ENCODE results near the gene GPR143.
"Not testable (repeated sequence)": the region's sequence is repeated elsewhere in the genome, so short reads cannot be mapped to it uniquely, and the experiment has no call there.

GPR143 gene

DNA sequence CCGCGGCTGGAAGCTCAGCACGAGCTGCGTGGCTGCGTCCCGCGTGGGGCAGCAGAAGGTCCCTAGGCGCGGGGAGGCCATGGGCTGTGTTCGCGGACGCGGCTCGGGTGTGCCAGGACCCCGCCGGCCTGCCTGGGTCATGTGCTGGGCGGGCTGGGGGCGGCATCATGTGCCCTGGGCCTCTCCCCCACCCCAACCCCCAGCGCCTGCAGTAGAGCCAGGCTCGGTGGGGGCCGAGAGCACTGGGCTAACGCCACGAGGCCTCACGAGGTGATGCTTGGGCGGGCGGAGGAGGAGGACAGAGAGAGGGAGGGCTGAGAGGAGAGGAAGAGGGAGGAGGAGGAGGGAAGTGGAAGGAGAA is at the start of gene GPR143:
Gene GPR143 (minus strand): TSS at position 111 of the 361 bp plus-strand sequence. CDS start 30 bp downstream, at position 81.
- no peak for DNase-seq (ENCODE audit: low read depth in 2 of 2)

DNA sequence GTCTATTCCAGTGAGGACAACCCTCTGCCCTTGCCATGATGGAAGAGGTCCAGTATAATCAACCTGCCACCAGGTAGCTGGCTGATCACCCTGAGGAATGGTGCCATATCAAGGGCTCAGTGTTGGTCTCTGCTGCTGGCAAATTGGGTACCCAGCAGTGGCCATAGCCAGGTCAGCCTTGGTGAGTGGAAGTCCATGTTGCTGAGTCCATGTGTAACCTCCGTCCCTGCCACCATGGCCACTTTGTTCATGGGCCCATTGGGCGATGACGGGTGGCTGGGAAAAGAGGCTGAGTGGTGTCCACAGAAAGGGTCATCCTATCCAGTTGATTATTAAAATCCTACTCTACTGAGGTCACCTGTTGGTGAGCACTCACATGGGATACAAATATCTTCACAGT is 45.4 kb upstream of the GPR143 start:
- DNase-seq (ENCODE audit: low read depth in 2 of 2), result not testable (repeated sequence)

GRCh38 chrX:9809876-9810275 is 44.2 kb upstream of the GPR143 start:
- not testable (repeated sequence) for DNase-seq (ENCODE audit: low read depth in 2 of 2)

GRCh38 chrX:9807355-9808182 is 41.9 kb upstream of the GPR143 start:
- DNase-seq (ENCODE audit: low read depth in 2 of 2), result no peak

DNA sequence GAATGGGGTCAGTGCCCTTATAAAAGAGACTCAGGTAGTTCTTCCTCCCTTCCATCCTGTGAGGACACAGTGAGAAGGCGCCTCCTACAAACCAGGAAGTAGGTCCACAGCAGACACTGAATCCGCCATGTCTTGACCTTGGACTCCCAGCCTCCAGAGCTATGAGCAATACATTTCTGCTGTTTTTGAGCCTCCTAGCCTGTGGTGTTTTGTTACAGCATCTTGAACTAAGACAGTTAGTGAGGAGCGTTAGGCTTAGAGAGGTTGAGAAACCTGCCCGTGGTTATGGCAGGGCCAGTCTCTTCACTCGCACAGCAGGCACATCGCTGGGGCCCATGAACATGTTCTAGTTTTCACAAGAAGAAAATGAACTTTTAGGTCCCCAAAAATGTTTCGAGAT is 40.3 kb upstream of the GPR143 start:
- DNase-seq (ENCODE audit: low read depth in 2 of 2), result no peak

DNA sequence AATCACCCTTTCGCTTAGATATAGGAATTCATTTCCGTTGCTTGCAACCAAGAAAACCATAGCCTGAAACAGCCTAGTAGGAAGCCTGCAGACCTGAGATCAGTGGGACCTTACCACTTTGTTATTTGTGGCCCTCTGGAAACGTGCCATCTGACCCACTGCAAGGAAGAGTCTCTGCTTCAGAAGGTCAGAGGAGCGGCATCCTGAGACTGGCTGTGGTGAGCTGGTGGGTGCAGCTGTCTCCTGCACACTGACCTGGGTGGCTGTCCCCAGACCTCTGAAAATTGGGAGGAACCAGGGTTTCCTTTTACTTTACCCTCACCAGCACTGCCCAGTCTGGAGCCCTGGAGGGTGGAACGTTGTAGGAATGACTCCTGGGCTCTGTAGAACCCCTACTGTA is 38.8 kb upstream of the GPR143 start:
- DNase-seq (ENCODE audit: low read depth in 2 of 2), result no peak

- DNase-seq (ENCODE audit: low read depth in 2 of 2), result no peak
Measured at GRCh38 chrX:9802737-9803136, 37.1 kb upstream of the GPR143 start.

DNA sequence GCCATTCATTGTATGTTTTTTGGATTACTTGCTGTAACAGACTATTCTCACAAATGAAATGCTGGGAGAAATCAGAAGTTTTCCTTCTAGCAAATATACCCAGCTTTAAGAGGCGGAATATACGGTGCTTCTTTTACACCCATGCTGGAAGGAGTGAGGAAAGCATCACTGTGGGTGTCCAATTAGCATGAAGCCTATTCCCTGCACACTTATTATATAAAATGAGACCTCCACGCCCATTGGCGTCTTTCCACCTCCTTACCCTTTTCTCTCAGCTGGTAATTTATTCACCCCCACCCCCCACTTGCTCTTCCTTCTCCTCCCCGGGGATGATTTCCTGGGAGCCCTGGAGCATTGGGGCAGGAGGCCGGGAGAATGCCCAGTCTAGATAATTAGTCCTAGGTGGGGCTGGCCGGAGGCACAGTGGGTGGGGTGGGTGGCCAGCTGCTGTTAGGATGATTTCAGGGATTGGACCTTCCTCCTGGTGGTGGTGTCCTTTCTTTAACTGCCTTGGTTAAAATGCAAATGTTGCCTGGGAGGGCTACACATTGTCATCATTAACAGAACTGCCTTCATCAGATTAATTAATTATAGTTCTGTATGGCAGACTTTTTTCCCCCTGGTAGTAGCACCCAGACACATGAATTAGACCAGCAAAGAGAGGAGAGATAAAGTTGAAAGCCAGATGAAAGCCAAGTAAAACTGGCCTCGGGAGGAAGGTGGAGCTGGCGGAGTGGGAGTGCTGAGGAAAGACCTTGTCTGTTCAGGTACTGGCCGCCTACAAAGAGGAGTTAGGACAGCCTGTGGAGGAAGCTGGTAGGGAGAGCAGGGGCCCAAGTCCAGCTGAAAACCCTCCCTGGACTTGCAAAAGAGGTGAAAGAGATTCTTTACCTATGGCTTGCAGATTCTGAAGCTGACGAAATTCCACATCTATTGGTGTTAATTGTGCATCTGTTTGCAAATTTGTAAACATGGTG is 32.0 kb upstream of the GPR143 start:
- DNase-seq (ENCODE audit: low read depth in 2 of 2), result no peak

DNA sequence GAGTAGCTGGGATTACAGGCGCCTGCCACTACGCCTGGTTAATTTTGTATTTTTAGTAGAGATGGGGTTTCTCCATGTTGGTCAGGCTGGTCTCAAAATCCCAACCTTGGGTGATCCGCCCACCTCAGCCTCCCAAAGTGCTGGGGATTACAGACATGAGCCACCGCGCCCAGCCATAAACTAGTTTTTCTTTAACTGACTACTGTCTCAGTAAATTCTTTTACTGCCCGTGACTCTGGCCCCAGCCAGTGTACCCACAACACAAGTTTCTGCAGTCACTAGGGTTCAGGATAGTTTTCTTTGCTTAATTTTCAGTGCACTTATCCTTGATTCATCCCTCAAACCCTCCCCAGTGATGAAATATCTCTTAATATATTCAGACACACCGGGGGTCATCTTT is 28.8 kb upstream of the GPR143 start:
- DNase-seq (ENCODE audit: low read depth in 2 of 2), result no peak

DNA sequence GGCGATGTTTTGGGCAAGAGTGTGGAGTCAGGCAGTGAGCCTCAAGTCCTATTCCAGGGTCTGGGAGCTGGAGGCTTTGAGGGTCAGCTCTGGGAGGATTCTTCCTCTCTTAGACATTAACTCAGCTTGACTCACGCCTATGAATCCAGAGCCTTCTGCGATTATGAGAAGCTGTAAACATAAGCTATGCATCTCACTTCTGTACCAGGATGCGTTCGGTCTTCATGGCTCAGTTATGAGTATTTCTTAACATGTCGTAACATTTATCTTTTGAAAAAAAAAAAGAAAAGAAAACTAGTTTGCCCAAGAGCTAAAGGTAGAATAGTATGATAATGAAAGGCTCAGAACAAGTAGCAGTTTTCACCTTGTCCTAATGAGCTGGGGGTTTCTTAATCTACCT is 25.2 kb upstream of the GPR143 start:
- DNase-seq (ENCODE audit: low read depth in 2 of 2), result no peak

GRCh38 chrX:9789555-9789954 is 23.9 kb upstream of the GPR143 start:
- DNase-seq (ENCODE audit: low read depth in 2 of 2), result no peak

GRCh38 chrX:9788911-9789310 is 23.3 kb upstream of the GPR143 start:
- no peak for DNase-seq (ENCODE audit: low read depth in 2 of 2)

DNA sequence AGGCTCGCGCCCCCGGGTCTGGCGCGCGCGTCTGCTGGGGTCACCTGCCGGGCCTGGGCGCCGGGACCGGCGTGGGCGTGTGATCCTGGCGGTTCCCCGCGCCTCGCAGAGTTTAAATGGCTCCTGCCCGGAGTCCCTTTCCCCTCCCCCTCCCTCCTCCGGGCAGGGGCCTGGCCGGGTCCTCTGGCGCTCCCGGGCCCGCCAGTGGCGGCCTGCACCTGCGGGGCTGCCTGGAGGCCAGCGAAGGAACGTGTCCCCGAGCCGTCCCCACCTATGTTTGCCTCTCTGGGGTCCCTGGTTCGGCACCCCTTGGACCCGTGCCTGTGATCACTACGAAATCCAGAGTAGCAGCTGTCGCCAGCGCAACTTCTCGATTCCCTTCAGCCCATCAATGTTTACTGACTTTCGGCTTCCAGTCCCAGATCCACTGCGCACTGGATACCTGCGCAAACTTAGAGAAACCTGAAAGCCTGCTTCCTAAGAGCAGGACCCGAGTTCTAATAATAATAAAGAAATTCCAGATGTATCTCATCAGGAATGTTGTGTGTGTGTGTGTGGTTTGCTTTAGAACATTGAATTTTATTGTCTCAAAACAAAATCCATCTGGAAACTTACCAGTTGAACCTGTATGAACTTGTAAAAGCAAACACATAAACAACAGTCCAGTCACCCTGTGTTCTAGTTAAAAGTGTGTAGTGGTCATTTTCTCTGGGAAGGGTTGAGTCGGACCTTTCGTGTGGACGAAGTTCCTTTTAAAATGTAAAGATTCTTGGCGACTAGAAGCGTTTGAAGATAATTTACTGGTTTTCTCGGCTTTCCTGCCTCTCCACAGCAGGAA is 21.4 kb upstream of the GPR143 start:
- no peak for DNase-seq (ENCODE audit: low read depth in 2 of 2)

- DNase-seq (ENCODE audit: low read depth in 2 of 2), result no peak
Measured at GRCh38 chrX:9785944-9786797, 20.5 kb upstream of the GPR143 start, which contains the start of gene SHROOM2. Gene SHROOM2 (plus strand): TSS chrX:9786429. CDS start chrX:9786546, 117 bp downstream.

- DNase-seq (ENCODE audit: low read depth in 2 of 2), result no peak
Measured at GRCh38 chrX:9785254-9785943, 19.8 kb upstream of the GPR143 start.

- DNase-seq (ENCODE audit: low read depth in 2 of 2), result no peak
Measured at GRCh38 chrX:9784332-9784731, 18.7 kb upstream of the GPR143 start.

DNA sequence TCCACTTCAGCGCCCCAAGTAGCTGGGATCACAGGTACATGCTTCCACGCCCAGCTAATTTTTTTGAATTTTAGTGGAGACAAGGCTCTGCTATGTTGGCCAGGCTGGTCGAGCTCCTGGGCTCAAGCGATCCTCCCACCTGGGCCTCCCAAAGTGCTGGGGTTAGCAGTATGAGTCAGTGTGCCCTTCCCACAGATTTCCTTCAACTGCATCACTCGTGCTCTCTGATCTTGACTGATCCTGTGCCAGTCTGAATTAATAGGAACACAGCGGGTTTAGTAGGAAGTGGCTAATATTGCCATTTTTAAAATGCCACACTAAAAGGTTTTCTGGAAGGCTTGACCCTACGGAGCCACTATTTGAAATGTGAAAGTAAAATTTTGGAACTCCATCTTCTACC is 16.3 kb upstream of the GPR143 start:
- DNase-seq (ENCODE audit: low read depth in 2 of 2), result no peak

GRCh38 chrX:9775930-9776329 is 10.3 kb upstream of the GPR143 start:
- DNase-seq (ENCODE audit: low read depth in 2 of 2), result no peak

- DNase-seq (ENCODE audit: low read depth in 2 of 2), result no peak
Measured at GRCh38 chrX:9772943-9773342, 7.3 kb upstream of the GPR143 start.

DNA sequence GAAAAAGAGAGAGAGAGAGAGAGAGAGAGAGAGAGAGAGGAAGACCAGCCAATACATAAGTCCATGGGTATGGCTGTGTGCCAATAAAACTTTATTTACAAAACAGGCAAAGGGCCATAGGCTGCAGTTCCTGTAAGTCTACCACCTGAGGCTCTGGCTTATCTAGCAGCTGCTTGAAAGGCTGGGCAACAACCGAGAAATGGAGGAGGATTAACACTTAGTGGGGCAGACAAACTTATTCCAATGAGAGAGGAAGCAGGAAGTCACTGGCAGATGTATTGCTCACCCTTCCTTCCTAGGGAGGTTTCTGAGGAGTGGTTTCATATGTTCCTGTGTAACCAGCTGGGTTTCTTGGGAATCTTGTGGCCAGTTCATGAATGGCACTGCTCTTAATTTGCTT is 4.7 kb upstream of the GPR143 start:
- DNase-seq (ENCODE audit: low read depth in 2 of 2), result no peak

Data from stimulated activated CD8-positive, alpha-beta memory T cell treated with anti-CD3 and anti-CD28 coated beads, Interleukin-15, amount 100 ng/mL, for 48 hours (primary cell).